GM12892 (cell line): ENCODE measurements around the gene NEU4.

Experiments
- POLR2A ChIP-seq: IDR thresholded peaks from 2 replicates; pipeline ENCODE4 v1.6.1; 2011; ENCODE audit warnings: low read depth, low read length, control low read depth
- POLR2AphosphoS5 ChIP-seq: IDR thresholded peaks from 2 replicates; pipeline ENCODE4 v1.6.1; 2011; ENCODE audit warnings: low read depth, low read length, control low read depth
- TAF1 ChIP-seq: IDR thresholded peaks from 2 replicates; pipeline ENCODE4 v1.6.1; 2011; ENCODE audit warnings: low read depth, mild to moderate bottlenecking, control low read depth, low read length, borderline replicate concordance

GRCh38 chr2:241835611-241836010 lies 26.6 kb downstream of the NEU4 start:
- TF ChIP-seq POLR2A = no peak
- no peak for TF ChIP-seq POLR2AphosphoS5
- TF ChIP-seq TAF1 = no peak
